Measurements from ENCODE around the gene CRELD2. TPM values are rescaled to one million over a fixed set of nuclear protein-coding genes. Genes with fewer than 3 reads are reported as not detected.

CRELD2 gene
- polyA plus RNA-seq, 3 donors = 20.3 to 33.2 (median 27.6) TPM

- intact Hi-C loops (cut with micrococcal nuclease) = no loop called here
These were observed 21.3 kb upstream of the CRELD2 start for GRCh38 chr22:49897015-49897684.

GRCh38 chr22:49899530-49899929 lies 18.9 kb upstream of the CRELD2 start:
- Histone ChIP-seq H3K27me3 (ENCODE audit: control insufficient read depth in 2 of 2, insufficient read depth in 2 of 2, low read length in 2 of 2) (no peaks in the 10 kb centered on the region), H3K4me2 (replicated peaks; ENCODE audit: extremely low read depth, low read length, poor library complexity, severe bottlenecking) (no peak overlapping the region), H3K9me3 (replicated peaks in 1 of 2; ENCODE audit: control insufficient read depth in 1 of 2, insufficient read depth in 1 of 2, low read length in 2 of 2) (peaks cover 0 to 7% of the 10 kb centered on the region in 2 donors), H3K36me3 (replicated peaks in 1 of 2; ENCODE audit: control insufficient read depth in 1 of 2, insufficient read depth in 2 of 2, low read length in 2 of 2) (peaks cover 29 to 54% of the 10 kb centered on the region in 2 donors), H4K20me1 (ENCODE audit: insufficient read depth, low read length) (peaks cover 3% of the 10 kb centered on the region), H2AFZ (ENCODE audit: insufficient read depth, low read depth, low read length, poor library complexity, severe bottlenecking) (no peak overlapping the region), H3K27ac (ENCODE audit: low read depth in 1 of 2, low read length in 2 of 2) (no peak overlapping the region), H3K9ac (ENCODE audit: insufficient read depth, low read length, poor library complexity, severe bottlenecking) (no peak overlapping the region), H3K4me3 (replicated peaks in 1 of 3; ENCODE audit: low read depth in 2 of 3, low read length in 3 of 3) (no peak overlapping the region), H3K4me1 (ENCODE audit: control insufficient read depth in 1 of 2, insufficient read depth in 2 of 2, low read length in 2 of 2) (no peaks in the 10 kb centered on the region), H3K79me2 (ENCODE audit: insufficient read depth, low read length) (no peaks in the 10 kb centered on the region)
- Mint-ChIP-seq H3K4me1 (no peaks in the 10 kb centered on the region), H3K27ac (no peak overlapping the region), H3K4me3 (no peak overlapping the region), H3K27me3 (ENCODE audit: low read depth in 3 of 3) (no peaks in the 10 kb centered on the region), H3K9me3 (peaks cover 0 to 7% (median 0%) of the 10 kb centered on the region in 7 donors), H3K36me3 (peaks cover 30 to 61% of the 10 kb centered on the region in 2 donors)
- intact Hi-C loops (cut with micrococcal nuclease) = no loop called here
- no peak for TF ChIP-seq CTCF (IDR thresholded peaks at IDR 0.05)
- no peak for DNase-seq
- WGBS (ENCODE audit: insufficient coverage) = 94% methylated on average over 5 of the region's 6 CpGs

More at GRCh38 chr22:49897015-49897684, 21.3 kb upstream of the CRELD2 start:
- H3K27ac ChIP-seq (ENCODE audit: low read depth in 1 of 2, low read length in 2 of 2) = no peak overlapping the region
- no peak for DNase-seq
- H3K27me3 ChIP-seq (ENCODE audit: control insufficient read depth in 2 of 2, insufficient read depth in 2 of 2, low read length in 2 of 2) = no peaks in the 10 kb centered on the region
- peaks cover 0 to 13% (median 6%) of the 10 kb centered on the region in 7 donors for H3K9me3 Mint-ChIP-seq
- H3K36me3 ChIP-seq (replicated peaks in 1 of 2; ENCODE audit: control insufficient read depth in 1 of 2, insufficient read depth in 2 of 2, low read length in 2 of 2) = peaks cover 17 to 43% of the 10 kb centered on the region in 2 donors
- H3K9me3 ChIP-seq (replicated peaks in 1 of 2; ENCODE audit: control insufficient read depth in 1 of 2, insufficient read depth in 1 of 2, low read length in 2 of 2) = peaks cover 0 to 16% of the 10 kb centered on the region in 2 donors
- H3K27ac Mint-ChIP-seq = peak overlapping the region in 1 of 7 donors; percentile 15
- H3K4me3 Mint-ChIP-seq = no peak overlapping the region
- no peaks in the 10 kb centered on the region for H3K4me1 Mint-ChIP-seq
- H3K79me2 ChIP-seq (ENCODE audit: insufficient read depth, low read length) = no peaks in the 10 kb centered on the region
- WGBS (ENCODE audit: insufficient coverage) = 81% methylated on average over 5 of the region's 8 CpGs
- no peak for TF ChIP-seq CTCF (IDR thresholded peaks at IDR 0.05)
- H3K4me1 ChIP-seq (ENCODE audit: control insufficient read depth in 1 of 2, insufficient read depth in 2 of 2, low read length in 2 of 2) = no peaks in the 10 kb centered on the region
- H4K20me1 ChIP-seq (ENCODE audit: insufficient read depth, low read length) = peaks cover 3% of the 10 kb centered on the region
- H3K9ac ChIP-seq (ENCODE audit: insufficient read depth, low read length, poor library complexity, severe bottlenecking) = no peak overlapping the region
- H3K4me2 ChIP-seq (replicated peaks; ENCODE audit: extremely low read depth, low read length, poor library complexity, severe bottlenecking) = no peak overlapping the region
- H3K4me3 ChIP-seq (replicated peaks in 1 of 3; ENCODE audit: low read depth in 2 of 3, low read length in 3 of 3) = no peak overlapping the region
- H2AFZ ChIP-seq (ENCODE audit: insufficient read depth, low read depth, low read length, poor library complexity, severe bottlenecking) = no peak overlapping the region
- no peaks in the 10 kb centered on the region for H3K27me3 Mint-ChIP-seq (ENCODE audit: low read depth in 3 of 3)
- peaks cover 26 to 59% of the 10 kb centered on the region in 2 donors for H3K36me3 Mint-ChIP-seq

Measured in CD14-positive monocyte (primary cell).